HG03521 (cell line): ENCODE results near the gene HDX.
"Not testable (repeated sequence)": the region's sequence is repeated elsewhere in the genome, so short reads cannot be mapped to it uniquely, and the experiment has no call there.

Experiments used
- ATAC-seq: cut with Tn5 transposase; IDR thresholded peaks from one replicate; pipeline ENCODE4 v1.9.1; 2021; ENCODE audit warnings: mild to moderate bottlenecking, moderate library complexity; ENCODE audit not compliant: unreplicated experiment

HDX gene, protein sequence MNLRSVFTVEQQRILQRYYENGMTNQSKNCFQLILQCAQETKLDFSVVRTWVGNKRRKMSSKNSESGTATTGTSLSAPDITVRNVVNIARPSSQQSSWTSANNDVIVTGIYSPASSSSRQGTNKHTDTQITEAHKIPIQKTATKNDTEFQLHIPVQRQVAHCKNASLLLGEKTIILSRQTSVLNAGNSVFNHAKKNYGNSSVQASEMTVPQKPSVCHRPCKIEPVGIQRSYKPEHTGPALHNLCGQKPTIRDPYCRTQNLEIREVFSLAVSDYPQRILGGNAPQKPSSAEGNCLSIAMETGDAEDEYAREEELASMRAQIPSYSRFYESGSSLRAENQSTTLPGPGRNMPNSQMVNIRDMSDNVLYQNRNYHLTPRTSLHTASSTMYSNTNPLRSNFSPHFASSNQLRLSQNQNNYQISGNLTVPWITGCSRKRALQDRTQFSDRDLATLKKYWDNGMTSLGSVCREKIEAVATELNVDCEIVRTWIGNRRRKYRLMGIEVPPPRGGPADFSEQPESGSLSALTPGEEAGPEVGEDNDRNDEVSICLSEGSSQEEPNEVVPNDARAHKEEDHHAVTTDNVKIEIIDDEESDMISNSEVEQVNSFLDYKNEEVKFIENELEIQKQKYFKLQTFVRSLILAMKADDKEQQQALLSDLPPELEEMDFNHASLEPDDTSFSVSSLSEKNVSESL

DNA sequence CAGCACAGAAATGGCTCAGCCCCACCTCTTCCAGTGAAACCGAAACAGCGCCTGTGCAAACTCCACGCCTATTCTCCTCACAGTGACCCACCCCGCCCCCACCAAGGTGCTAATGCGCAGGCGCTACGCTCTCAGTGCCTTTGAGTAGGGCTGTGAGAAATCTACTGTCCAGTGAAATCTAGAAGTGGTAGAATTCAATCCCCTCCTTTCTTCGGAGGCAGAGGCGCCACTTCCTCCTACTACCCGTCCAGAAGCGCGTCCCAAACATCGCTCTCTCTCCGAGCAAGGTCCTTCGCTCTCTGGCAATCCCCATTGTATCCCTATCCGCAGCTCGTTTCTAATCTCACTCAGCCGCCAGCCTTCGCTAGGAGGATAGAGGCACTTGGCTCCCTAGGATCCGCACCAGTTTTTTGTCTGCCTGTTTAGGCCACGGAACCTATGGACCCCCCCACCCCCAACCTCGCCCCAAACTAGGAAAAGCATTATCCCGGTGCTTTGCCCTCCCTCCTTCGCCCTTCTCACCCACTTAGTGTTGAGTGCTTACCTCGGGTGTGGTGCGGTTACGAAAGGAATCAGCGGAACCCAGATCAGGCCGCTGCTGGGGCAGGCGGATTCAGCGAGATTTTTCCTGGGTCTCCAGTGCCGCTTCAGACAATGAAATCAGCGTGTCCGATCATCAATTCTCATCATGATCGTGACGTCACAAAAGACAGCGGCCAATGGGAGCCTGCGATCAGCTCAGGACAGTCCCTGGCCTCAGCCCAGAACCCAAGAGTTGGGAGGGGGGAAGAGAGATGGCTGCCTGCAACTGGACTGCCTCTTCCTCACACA lies at the start of gene HDX:
TSS of gene HDX (minus strand) at position 656 of the 831 bp plus-strand sequence. CDS start 27,056 bp downstream, outside the sequence.
- ATAC-seq = peak; percentile 95

DNA sequence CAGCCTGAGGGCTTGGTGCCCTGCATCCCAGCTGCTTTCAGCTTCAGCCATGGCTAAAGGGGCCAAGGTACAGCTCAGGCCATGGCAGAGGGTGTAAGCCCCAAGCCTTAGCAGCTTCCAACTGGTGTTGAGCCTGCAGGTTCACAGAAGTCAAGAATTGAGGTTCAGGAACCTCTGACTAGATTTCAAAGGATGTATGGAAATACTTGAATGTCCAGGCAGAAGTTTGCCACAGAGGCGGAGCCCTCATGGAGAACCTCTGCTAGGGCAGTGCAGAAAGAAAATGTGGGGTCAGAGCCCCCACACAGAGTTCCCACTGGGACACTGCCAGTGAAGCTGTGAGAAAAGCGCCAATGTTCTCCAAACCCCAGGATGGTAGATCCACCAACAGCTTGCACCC lies 39.1 kb upstream of the HDX start:
- not testable (repeated sequence) for ATAC-seq

DNA sequence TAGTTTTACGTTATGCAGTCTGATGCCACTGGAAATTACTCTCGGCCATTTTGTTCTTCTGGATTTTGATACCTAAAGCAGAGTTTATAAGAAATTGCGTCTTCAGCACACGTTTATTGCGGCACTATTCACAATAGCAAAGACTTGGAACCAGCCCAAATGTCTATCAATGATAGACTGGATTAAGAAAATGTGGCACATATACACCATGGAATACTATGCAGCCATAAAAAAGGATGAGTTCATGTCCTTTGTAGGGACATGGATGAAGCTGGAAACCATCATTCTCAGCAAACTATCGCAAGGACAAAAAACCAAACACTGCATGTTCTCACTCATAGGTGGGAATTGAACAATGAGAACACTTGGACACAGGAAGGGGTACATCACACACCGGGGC lies 35.4 kb upstream of the HDX start:
- ATAC-seq = not testable (repeated sequence)

DNA sequence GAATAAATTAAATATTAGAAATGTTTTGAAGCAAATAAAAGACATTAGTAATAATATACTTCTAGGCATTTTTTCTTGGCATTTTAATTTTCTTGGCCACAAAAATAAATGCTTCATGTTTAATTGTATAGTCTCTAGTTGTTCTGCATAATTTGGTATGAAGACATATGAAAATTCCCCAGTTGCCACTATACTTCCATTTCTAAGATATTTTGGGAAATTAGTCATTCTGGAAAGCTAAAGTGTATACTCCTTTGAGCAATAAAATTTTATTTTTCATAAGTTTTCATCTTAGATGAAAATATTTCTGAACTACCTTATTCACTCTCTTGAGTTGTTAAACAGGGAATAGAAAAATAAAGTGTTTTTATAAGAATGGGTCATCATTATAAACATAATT lies 13.8 kb downstream of the HDX start:
- no peak for ATAC-seq

DNA sequence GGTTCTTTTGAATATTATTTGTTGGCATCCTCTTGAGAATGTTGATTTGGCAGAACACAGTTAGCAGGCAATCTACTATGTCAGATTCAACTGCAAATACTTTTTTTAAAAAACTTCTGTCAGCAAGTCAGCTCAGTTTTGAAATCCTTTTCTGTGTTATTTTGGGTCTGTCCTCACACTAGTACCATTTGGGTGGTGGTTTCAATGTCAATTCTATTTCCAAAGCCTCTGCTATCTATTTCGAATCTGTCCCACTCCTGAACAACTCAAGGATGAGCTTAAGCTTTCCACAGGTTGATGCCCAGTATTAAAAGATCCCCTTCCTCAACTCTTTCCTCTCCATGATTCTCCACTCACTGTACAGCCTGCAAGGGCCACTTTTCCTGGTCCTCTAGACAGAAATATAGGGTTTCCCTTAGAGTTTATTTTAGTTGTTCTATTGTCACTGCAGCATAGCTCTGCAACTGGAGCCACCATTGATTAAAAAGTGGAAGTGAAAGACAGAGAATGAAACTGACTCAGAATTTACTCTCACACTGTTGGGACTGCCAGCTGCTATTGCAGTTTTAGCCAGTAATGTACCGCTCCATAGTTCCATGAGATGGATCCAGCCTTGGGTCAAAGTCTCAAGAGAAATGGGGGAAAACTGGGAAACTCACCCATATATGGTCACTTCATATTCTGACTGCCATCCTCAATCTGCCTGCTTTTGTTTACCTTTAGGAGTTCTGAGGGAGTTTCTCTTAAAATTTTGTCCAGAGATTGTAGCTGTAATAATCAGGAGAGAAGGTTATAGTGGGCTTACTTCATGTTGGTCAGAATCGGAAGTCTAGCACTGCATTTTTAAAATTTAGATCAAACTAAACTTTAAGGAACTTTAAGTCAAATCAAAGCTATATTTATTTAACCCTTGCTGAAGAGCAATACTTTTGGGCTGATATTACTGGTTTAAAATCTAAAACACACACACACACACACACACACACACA lies 14.6 kb downstream of the HDX start:
- ATAC-seq = peak; percentile 100

DNA sequence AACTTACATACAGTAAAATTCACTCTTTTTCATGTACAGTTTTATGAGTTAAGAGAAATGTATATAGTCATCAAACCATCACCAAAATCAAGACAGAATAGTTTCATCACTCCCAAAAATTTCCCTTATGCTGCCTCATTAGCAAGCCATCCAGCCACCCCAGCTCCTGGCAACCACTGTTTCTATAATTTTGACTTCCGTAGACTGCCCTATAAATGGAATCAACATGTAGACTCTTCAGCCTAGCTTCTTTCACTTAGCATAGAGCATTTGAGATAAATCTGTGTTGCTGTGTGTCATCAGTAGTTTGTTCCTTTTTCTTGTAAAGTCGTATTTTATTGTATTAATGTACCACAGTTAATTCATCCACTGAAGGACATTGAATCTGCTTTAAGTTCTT lies 23.2 kb downstream of the HDX start:
- ATAC-seq = no peak

DNA sequence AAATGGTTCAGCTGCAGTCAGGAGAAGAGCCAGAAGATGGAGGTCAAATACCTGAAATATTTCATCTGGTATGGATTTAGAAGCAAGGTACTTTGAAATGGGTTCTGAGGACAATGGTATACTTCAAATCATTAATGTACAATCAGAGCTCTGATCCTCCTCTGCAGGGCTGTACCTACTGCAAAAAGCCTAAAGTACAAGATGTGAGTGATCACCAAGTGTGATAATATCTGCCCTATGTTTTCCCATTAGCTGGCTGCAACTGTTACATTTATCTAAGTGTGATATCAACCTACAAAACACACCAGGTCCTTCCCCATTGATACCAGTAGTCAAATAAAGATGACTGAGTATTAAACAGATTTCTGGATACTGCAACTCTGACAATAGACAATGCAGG lies 25.1 kb downstream of the HDX start:
- no peak for ATAC-seq

DNA sequence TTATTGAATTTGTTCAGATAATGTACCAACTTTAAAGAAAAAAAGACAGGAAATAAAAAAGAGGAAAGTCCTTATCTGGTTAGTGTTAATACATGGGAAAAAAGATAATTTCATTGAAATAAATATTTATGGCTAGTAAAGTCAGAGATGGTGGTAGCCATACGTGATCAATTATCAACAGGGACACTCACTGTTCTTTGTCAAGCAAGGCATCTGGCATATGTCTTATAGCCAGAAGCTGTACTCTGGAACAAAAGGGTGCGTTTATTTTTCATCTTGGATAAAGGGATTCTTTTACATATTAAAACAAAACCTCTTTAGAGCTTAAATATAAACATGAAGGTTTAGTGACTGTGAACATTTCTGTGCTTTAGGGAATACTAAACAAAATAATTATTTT lies 26.7 kb downstream of the HDX start:
- ATAC-seq = no peak

DNA sequence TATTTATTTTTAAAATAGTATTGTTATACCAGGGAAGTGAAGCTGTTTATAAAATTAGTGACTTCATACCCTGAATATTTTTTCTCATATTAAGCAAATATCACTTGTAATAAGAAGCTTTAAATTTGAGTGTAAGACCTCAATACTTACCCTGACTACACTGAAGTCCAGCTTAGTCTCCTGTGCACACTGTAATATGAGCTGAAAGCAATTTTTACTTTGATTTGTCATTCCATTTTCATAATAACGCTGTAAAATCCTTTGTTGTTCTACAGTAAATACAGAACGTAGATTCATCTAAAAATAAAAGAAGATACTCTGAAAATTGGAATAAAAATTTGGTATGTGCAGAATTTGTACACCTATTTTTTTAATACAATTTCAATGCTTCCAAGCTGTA lies 27.2 kb downstream of the HDX start:
- no peak for ATAC-seq

DNA sequence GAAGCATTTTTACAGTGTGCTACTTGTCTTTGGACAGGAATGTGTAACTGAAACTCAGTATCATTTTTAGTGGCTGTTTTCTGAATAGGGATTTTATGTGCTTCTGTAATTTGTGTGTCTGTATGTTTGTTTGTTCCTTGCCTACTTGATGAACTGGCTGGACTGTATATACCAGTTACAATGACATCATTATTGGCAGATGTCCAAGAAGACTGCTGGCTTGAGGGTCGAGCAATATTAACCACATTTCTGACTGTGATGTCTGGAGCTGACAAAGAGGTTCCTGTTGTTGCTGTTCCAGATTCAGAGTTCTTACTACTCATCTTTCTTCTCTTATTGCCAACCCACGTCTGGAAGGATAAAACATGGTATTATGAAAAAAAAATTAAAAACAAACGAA lies 33.0 kb downstream of the HDX start:
- ATAC-seq = no peak

DNA sequence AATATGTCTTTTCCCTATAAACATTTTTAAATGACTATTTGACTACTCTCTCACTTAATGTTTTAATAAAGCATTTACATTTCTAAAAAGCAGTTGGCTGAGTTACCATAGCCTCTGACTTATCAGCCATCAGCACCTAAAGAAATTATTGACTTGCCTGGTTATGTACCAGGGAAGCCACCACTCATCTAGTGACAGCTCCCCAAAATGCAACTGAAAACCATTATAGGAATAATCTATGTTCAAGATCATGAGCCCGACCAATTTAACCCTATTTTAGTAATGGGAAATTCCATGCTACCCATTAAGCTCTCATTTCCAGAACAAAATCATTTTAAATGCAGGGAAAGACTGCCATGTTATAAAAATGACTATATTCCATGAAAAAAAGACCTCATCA lies 34.4 kb downstream of the HDX start:
- ATAC-seq = no peak

DNA sequence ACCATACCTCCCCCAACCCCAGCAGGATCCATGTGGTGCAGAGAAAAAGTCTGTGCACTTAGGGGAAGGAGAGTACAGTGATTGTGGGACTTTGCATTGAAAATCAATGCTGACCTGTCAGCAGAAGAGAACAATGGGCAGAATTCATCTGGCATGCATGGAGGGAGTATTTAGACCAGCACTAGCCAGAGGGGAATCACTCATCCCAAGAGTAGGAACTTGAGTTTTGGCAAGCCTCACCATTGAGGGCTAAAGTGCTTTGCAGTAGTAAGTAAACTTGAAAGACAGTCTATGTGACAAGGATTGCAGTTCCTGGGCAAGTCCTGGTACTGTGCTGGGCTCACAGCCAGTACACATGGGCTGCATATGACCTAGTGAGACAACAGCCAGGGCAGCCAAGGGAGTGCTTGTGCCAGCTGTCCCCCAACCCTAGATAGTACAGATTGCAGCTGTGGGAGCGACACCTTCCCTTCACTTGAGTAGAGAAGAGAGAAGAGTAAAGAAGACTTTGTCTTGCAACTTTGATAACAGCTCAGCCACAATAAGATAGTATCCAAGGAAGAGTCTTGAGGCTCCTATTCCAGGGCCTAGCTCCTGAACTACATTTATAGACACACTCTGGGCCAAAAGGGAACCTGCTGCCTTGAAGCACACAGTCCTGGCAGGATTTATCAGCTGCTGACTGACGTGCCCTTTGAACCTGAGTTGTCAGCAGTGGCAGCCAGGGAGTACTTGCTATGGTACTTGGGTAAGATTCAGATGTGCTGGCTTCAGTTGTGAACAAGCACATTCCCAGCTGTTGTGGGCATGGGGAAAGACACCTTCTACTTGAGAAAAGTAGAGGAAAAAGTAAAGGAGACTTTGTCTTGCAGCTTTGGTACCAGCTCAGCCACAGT lies 48.7 kb downstream of the HDX start:
- no peak for ATAC-seq

DNA sequence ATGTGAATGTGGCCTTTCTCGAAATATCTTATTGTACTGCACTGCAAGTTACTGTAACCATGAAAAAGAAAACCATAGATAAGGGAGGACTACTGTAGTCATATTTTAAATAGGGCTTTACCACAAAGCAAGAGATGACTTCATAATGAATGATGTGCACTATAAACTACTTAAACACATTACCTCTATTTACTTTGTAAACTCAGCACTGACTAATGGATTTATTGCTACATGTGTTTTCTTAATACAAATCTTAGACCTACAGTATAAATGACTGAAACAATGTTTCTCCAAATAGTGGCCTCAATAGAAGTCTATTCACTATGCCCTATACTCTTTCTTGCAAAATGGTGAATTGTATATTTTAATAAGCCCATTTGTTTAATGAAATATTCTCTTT lies 61.1 kb downstream of the HDX start:
- no peak for ATAC-seq

DNA sequence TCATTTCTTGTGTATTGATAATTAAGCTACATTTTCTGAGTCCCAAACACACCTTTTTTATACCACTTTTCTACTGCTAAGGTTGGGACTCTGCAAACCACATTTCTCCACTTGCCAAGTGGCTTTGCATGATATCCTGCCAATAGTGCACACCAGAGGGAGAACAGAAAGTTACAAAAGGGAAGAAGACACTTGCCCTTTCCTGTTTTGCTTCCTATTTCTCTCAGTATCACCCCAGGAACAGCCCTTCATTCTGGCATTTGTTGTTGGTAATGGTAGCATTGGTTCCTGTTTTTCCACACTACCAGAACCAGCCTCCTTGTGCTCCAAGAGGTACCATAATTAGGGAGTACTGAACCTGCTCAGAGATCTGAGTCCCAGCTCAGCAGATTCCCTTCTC lies 87.1 kb downstream of the HDX start:
- no peak for ATAC-seq

DNA sequence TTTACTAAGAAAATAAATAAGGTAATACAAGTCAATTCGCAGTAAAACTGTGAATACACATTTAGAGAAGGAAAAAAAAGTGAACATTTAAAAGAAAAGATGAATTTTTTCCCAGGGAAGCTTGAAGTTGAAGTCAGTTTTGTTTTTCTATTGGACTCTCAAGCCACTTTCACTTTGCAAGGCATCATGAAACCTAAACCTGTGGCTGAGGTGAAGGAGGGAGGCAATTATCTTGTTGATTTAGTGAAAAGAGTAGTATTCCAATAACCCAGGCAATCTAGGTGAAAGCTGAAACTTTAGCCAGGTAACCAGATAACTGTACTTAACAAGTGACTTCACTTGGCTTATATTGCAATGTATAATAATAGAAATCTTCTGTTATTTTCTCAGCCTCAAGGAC lies 138.6 kb downstream of the HDX start:
- ATAC-seq = no peak

DNA sequence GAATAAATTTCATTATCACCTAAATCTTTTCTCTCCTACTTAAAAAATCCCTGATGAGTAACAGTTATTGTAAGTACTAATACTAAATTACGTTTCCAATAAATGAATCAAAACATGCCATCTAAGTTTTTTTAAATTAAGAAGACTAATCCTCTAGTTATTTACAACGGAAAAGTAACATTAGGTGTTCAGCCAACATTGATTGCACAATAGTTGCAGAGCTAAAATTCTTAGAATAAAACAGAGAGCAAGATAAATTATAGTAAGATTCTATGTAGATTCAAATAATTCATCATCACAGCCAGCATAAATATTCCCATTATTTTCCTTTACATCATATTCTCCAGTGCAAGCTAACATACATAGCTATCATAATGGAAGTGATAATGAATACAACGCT lies 139.2 kb downstream of the HDX start:
- ATAC-seq = no peak

DNA sequence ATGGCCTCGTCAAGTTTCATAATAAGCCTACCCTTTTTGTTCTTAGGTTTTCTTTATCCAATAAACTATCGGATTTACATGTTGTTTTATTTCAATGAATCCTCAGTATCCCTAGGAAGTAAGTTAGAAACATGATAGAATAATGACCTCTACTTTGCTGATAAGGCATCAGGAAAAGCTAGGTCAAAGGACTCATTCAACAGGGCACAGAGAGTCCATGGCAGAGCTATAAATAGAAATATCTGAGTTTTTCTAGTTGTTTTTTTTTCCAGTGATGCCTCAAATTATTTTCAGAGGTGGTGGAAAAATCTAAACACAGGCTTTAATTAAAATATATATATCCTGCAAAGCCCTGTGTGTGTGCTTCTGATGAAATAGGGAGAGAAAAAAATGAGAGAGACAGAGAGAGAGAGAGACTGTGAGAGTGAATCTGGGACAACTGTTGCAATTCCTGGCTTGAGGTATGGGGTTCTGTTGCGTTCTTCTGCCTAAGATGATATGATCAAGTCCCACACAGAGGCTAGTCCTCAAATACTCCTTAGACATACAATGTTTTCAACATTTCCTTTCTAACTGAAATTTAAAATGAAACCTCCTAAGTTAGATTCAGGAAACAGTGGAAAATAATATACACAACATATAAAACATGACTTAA lies 139.9 kb downstream of the HDX start:
- no peak for ATAC-seq

DNA sequence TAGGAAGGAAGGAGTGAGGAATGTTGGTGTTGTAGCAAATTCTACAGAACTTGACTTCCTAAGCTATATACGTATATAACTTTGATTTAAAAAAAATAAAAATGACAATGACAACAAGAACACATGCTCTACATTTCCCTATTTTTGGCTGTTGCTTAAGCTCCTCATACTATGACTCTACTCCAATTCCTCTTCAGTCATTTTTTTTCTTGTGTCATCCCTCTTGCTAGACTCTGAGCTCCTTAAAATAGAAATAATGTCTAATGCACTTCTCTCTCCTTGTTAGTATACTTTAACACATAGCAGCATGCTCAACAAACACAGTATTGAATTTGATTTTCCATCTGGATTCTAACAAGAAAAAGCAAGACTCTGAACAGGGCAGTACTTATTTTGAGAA lies 144.0 kb downstream of the HDX start:
- ATAC-seq = no peak

DNA sequence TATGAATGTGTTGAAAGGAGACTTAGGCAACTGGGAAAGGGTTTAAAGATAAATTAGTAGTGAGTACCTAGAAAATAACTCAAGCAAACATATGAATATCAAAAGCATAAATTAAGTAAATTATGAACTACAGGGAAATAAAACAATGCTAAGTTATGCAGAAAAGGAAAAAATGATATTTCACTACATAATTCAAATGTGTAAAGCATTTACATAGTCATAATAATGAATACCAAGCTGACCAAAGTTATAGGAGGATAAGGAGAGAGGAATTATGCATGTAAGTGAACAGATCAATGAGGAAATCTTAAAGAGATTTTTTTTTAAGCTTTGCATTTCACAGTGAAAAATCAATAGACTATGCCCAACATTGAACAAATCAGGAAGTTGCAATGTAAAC lies 145.0 kb downstream of the HDX start:
- ATAC-seq = no peak
